RPMI7951 (cell line): ENCODE results near the gene GID8. TPM values are rescaled to one million over a fixed set of nuclear protein-coding genes. Genes with fewer than 3 reads are reported as not detected.
"Not testable (repeated sequence)": the region's sequence is repeated elsewhere in the genome, so short reads cannot be mapped to it uniquely, and the experiment has no call there.

ENCODE experiments used
- DNase-seq: peaks from one replicate; pipeline ENCODE4 v3.0.0-alpha.2; 2012; ENCODE audit warnings: low read depth
- total RNA-seq: library from RNA; depleted of rRNA; stranded (reverse); fragments of >200 nt; shearing (Covaris generic); gene quantifications from 2 replicates; pipeline ENCODE4 v1.2.3, GENCODE V29; 2014

Gene GID8
- total RNA-seq, 1 experiment from 2014 or later: 25.4 TPM

- no peak for DNase-seq
Observed at GRCh38 chr20:62957136-62958117, 19.5 kb downstream of the GID8 start.

GRCh38 chr20:62958388-62959100 is 20.6 kb downstream of the GID8 start:
- no peak for DNase-seq

- DNase-seq: no peak
Observed at GRCh38 chr20:62959101-62959971, 21.4 kb downstream of the GID8 start.

- no peak for DNase-seq
Observed at GRCh38 chr20:62959998-62960436, 22.1 kb downstream of the GID8 start.

GRCh38 chr20:62960446-62961309 is 22.7 kb downstream of the GID8 start:
- not testable (repeated sequence) for DNase-seq

- no peak for DNase-seq
Observed at GRCh38 chr20:62961310-62961783, 23.4 kb downstream of the GID8 start.

GRCh38 chr20:62961799-62962198 is 23.9 kb downstream of the GID8 start:
- no peak for DNase-seq

- DNase-seq: no peak
Observed at GRCh38 chr20:62962221-62962879, 24.4 kb downstream of the GID8 start.

- DNase-seq: no peak
Observed at GRCh38 chr20:62962891-62963613, 25.1 kb downstream of the GID8 start.

GRCh38 chr20:62963614-62964397 is 25.9 kb downstream of the GID8 start:
- no peak for DNase-seq

GRCh38 chr20:62964700-62965099 is 26.8 kb downstream of the GID8 start:
- no peak for DNase-seq

GRCh38 chr20:62965363-62965771 is 27.4 kb downstream of the GID8 start:
- no peak for DNase-seq

- DNase-seq: no peak
Observed at GRCh38 chr20:62966212-62967148, 28.5 kb downstream of the GID8 start.

- DNase-seq: no peak
Observed at GRCh38 chr20:62967149-62967501, 29.2 kb downstream of the GID8 start.

- no peak for DNase-seq
Observed at GRCh38 chr20:62967628-62968351, 29.8 kb downstream of the GID8 start.

GRCh38 chr20:62968378-62969178 is 30.6 kb downstream of the GID8 start:
- no peak for DNase-seq
